ENCODE measurements around the gene EXOC4.

EXOC4 gene

DNA sequence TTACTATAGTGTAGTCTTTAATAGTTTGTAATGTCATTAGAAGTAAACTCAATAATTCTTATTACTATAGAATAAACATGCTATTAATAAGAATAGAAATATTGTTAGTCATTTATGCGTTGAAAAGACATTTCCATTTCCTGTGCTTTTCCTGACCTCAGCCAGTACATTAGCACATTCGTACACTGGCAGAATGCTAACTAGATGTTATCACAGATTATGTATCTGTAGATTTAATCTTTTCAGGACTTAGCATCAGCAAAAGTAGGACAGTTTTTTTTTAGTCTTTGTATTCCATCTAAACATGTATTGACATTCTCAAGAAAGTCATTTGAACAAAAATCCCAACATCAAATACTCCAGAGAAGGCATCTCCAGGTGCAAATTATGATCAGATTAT is 158.5 kb downstream of the EXOC4 start:
- in situ Hi-C loops (cut with MboI; ENCODE audit: low sequenced_read_pairs) = no loop called here

- in situ Hi-C loops (cut with MboI; ENCODE audit: low sequenced_read_pairs) = no loop called here
Observed at GRCh38 chr7:133412942-133413341, 160.1 kb downstream of the EXOC4 start.

- in situ Hi-C loops (cut with MboI; ENCODE audit: low sequenced_read_pairs) = no loop called here
Observed at GRCh38 chr7:133419041-133419440, 166.2 kb downstream of the EXOC4 start.

- in situ Hi-C loops (cut with MboI; ENCODE audit: low sequenced_read_pairs) = no loop called here
Observed at GRCh38 chr7:133423618-133424017, 170.7 kb downstream of the EXOC4 start.

GRCh38 chr7:133428326-133428725 is 175.4 kb downstream of the EXOC4 start:
- in situ Hi-C loops (cut with MboI; ENCODE audit: low sequenced_read_pairs) = no loop called here

GRCh38 chr7:133428876-133429275 is 176.0 kb downstream of the EXOC4 start:
- in situ Hi-C loops (cut with MboI; ENCODE audit: low sequenced_read_pairs) = no loop called here

DNA sequence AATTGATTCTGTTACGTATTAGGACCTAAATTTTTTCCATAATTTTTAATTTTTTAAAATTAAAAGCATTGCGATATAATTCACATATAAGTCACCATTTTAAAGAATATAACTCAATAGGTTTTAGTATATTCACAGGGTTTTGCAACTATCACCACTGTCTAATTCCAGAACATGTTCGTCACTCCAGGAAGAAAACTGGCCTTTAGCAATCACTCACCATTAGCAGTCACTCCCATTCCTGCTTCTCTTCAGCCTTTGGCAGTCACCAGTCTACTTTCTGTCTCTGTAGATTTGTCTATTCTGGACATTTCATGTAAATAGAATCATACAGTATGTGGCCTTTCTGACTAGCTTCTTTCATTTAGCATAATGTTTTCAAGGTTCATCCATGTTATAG is 176.5 kb downstream of the EXOC4 start:
- in situ Hi-C loops (cut with MboI; ENCODE audit: low sequenced_read_pairs) = no loop called here

DNA sequence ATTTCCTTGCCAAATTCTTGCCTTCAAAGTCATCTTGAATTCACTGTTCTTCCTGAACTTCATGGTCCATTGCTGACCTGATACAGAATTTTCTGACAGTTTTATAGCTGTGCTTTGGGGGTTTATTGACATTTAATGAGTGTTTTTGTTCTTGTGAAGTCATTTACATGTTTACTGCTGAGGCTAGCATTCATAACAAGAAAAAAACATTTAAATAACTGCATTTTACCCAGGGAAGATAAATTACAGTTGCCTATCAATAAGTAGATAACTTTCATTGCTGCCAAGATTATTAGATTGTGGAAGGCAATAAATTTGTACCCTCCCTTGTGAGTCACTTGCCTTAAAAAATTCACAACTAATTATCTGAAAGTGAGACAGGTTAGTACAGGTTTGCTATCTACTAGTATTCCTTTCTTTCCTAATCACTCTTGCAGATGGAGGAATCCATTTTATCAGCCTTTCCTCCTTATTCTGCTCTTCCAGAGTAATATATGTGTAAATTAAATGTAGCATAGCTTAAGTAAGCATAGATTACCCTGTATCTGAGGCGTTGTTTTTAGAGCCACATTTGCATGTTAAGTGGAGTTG is 178.4 kb downstream of the EXOC4 start:
- in situ Hi-C loops (cut with MboI; ENCODE audit: low sequenced_read_pairs) = no loop called here

DNA sequence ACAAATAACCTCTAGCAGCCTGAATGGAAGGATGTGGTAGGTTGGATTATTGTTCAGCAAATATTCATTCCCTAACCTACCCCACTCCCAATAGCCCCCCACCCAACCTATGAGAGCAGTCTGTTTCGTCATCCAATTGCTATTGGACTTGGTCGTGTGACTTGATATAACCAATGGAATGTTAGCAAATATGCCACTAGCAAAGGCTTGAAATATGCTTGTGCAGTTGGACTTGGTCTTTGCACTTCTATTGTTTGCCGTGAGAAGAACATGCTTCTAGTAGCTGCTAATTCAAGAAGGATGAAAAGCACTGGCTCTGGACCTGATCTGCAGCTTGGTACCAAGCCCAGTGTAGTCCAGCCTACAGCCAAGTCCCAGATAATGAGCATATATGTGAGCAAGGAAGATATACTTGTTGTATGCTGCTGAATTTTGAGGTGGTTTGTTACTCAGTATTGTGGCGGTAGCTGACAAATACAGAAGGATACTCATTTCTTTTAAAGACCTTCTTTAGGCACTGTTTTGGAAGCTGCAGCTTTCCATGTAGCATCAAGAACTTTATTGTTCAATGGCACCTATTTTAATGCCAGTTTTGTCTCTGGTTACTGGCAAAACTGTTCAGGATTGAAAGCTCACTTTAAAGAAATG is 180.4 kb downstream of the EXOC4 start:
- in situ Hi-C loops (cut with MboI; ENCODE audit: low sequenced_read_pairs) = no loop called here

- in situ Hi-C loops (cut with MboI; ENCODE audit: low sequenced_read_pairs) = no loop called here
Observed at GRCh38 chr7:133434246-133434865, 181.5 kb downstream of the EXOC4 start.

DNA sequence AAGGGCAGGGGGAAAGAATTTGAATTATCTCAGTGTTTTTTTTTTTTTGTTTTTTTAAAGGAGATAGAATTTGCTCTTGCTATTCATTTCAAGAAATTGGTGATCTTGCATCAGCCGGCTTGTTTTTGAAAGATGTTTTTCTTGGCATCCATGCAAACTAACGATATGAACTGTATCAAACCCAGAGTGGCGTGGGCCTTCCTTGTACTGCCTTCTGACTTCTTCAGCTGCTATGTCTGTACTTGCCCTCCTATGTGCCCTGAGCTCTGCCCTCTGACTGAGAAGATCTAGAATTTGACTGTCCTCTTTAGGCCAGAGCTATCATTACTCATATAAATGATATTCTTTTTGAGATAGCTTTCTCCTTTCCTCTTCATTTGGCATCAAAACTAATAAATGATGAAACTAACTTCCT is 183.1 kb downstream of the EXOC4 start:
- in situ Hi-C loops (cut with MboI; ENCODE audit: low sequenced_read_pairs) = no loop called here

DNA sequence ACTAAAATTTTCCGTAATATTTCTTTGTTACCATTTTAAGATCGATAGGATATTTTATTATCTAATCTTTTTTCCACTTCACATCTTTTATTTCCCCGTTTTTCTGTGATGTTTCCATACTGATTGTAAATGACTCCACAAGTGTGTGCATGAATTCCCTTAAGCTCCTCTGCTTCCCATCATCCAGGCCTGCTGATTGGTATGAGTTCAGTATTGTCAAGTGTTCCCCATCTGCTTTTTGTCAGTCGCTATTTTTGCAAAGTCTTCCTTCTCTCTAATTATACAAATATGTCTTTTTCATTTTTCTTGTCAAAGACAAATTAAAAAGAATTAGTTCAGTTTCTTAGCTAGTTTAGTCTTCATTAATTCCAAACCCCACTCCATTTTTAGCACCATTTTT is 184.7 kb downstream of the EXOC4 start:
- in situ Hi-C loops (cut with MboI; ENCODE audit: low sequenced_read_pairs) = no loop called here

DNA sequence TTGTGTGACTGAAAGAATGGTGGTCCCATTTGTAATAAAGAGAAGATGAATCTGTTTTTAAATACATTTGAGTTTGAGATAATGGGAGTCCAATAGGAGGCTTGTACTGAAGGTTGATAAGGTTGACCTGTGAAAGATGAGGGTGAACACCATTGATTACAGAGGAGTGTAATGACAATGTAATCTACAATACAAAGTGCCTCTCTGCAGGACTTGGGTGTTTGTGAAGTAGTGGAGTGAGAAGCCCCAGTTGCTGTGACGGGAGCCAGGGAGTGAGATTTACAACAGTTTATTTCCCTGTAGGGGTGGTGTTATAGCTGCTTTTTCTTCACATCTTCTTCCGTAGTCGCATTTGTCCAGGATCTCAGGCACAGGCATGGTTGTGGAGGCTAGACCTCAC is 189.9 kb downstream of the EXOC4 start:
- in situ Hi-C loops (cut with MboI; ENCODE audit: low sequenced_read_pairs) = no loop called here

GRCh38 chr7:133445617-133446016 is 192.7 kb downstream of the EXOC4 start:
- in situ Hi-C loops (cut with MboI; ENCODE audit: low sequenced_read_pairs) = no loop called here

- in situ Hi-C loops (cut with MboI; ENCODE audit: low sequenced_read_pairs) = no loop called here
Observed at GRCh38 chr7:133448012-133448411, 195.1 kb downstream of the EXOC4 start.

GRCh38 chr7:133452577-133452976 is 199.7 kb downstream of the EXOC4 start:
- in situ Hi-C loops (cut with MboI; ENCODE audit: low sequenced_read_pairs) = no loop called here

GRCh38 chr7:133458688-133459087 is 205.8 kb downstream of the EXOC4 start:
- in situ Hi-C loops (cut with MboI; ENCODE audit: low sequenced_read_pairs) = no loop called here

DNA sequence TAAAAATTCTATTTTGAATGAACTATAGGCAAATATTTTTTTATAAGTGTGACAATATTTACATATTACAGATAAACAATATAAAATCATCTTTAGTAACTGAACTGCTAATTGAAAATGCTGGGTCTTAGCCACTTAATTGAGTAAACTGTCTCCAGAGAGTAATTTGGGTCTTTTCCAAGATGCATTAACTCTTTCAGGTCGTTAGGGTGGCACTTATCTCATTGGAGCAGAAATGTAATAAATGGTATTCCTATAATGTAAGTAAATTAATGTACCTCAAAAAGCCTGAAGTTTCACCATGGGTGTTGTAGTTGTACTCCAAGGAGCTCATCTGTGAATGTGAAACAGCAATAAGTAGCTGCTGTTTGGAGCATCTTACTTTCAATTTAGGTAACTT is 208.5 kb downstream of the EXOC4 start:
- in situ Hi-C loops (cut with MboI; ENCODE audit: low sequenced_read_pairs) = no loop called here

- in situ Hi-C loops (cut with MboI; ENCODE audit: low sequenced_read_pairs) = no loop called here
Observed at GRCh38 chr7:133475655-133476054, 222.8 kb downstream of the EXOC4 start.

- in situ Hi-C loops (cut with MboI; ENCODE audit: low sequenced_read_pairs) = no loop called here
Observed at GRCh38 chr7:133477791-133478190, 224.9 kb downstream of the EXOC4 start.

GRCh38 chr7:133478591-133479135 is 225.8 kb downstream of the EXOC4 start:
- in situ Hi-C loops (cut with MboI; ENCODE audit: low sequenced_read_pairs) = no loop called here

- in situ Hi-C loops (cut with MboI; ENCODE audit: low sequenced_read_pairs) = no loop called here
Observed at GRCh38 chr7:133479456-133480065, 226.7 kb downstream of the EXOC4 start.
